ENCODE data around the gene PRSS53. TPM values are rescaled to one million over a fixed set of nuclear protein-coding genes. Genes with fewer than 3 reads are reported as not detected.
A peak's percentile ranks its signal among the peaks of the same experiment; 100 is the strongest.
"Not testable (repeated sequence)": the region's sequence is repeated elsewhere in the genome, so short reads cannot be mapped to it uniquely, and the experiment has no call there.

Gene PRSS53
- total RNA-seq, 1 donor from 2014 or later = 5.1 TPM

- H3K9me3 Mint-ChIP-seq = no peaks in the 10 kb centered on the region
- no peak for TF ChIP-seq CTCF (conservative IDR thresholded peaks at IDR 0.05)
- DNase-seq (ENCODE audit: extremely low spot score, unreplicated experiment) = no peak
- H3K4me1 Mint-ChIP-seq (ENCODE audit: unreplicated experiment) = peaks cover 10% of the 10 kb centered on the region
- H3K27ac Mint-ChIP-seq = no peak overlapping the region
- peak overlapping the region; percentile 87 for H3K4me3 Mint-ChIP-seq
- peaks cover 11% of the 10 kb centered on the region for H3K36me3 Mint-ChIP-seq
- no peaks in the 10 kb centered on the region for H3K27me3 Mint-ChIP-seq
Measured at GRCh38 chr16:31108794-31109558, 20.2 kb upstream of the PRSS53 start.

GRCh38 chr16:31108035-31108793, 19.5 kb upstream of the PRSS53 start, which contains the start of gene BCKDK:
TSS of gene BCKDK (plus strand) at chr16:31108386. CDS start at chr16:31109224, 838 bp downstream.
- DNase-seq (ENCODE audit: extremely low spot score, unreplicated experiment) = peak; percentile 82
- Mint-ChIP-seq H3K4me1 (ENCODE audit: unreplicated experiment) (peaks cover 10% of the 10 kb centered on the region), H3K9me3 (no peaks in the 10 kb centered on the region), H3K27me3 (no peaks in the 10 kb centered on the region), H3K27ac (peak within 1 kb of the TSS; percentile 63), H3K4me3 (peak within 1 kb of the TSS; percentile 87), H3K36me3 (peaks cover 8% of the 10 kb centered on the region)
- TF ChIP-seq CTCF (conservative IDR thresholded peaks at IDR 0.05) = no peak

- Mint-ChIP-seq H3K9me3 (no peaks in the 10 kb centered on the region), H3K27ac (peak overlapping the region; percentile 63), H3K27me3 (no peaks in the 10 kb centered on the region), H3K36me3 (peaks cover 6% of the 10 kb centered on the region), H3K4me1 (ENCODE audit: unreplicated experiment) (peaks cover 10% of the 10 kb centered on the region), H3K4me3 (peak overlapping the region; percentile 84)
- TF ChIP-seq CTCF (conservative IDR thresholded peaks at IDR 0.05) = no peak
- DNase-seq (ENCODE audit: extremely low spot score, unreplicated experiment) = no peak
Measured at GRCh38 chr16:31107465-31107867, 18.7 kb upstream of the PRSS53 start.

- Mint-ChIP-seq H3K9me3 (no peaks in the 10 kb centered on the region), H3K36me3 (peaks cover 4% of the 10 kb centered on the region), H3K4me3 (peak overlapping the region; percentile 84), H3K27me3 (no peaks in the 10 kb centered on the region), H3K4me1 (ENCODE audit: unreplicated experiment) (peaks cover 10% of the 10 kb centered on the region), H3K27ac (no peak overlapping the region)
- no peak for DNase-seq (ENCODE audit: extremely low spot score, unreplicated experiment)
- no peak for TF ChIP-seq CTCF (conservative IDR thresholded peaks at IDR 0.05)
Measured at GRCh38 chr16:31106509-31107464, 18.0 kb upstream of the PRSS53 start.

GRCh38 chr16:31105677-31106213, 17.0 kb upstream of the PRSS53 start:
- Mint-ChIP-seq H3K27me3 (no peaks in the 10 kb centered on the region), H3K4me3 (no peak overlapping the region), H3K9me3 (no peaks in the 10 kb centered on the region), H3K27ac (peak overlapping the region; percentile 61), H3K4me1 (ENCODE audit: unreplicated experiment) (peaks cover 10% of the 10 kb centered on the region), H3K36me3 (peaks cover 4% of the 10 kb centered on the region)
- TF ChIP-seq CTCF (conservative IDR thresholded peaks at IDR 0.05) = peak; percentile 81
- DNase-seq (ENCODE audit: extremely low spot score, unreplicated experiment) = peak; percentile 89

- not testable (repeated sequence) for H3K4me1 Mint-ChIP-seq (ENCODE audit: unreplicated experiment); DNase-seq (ENCODE audit: extremely low spot score, unreplicated experiment); H3K27me3 Mint-ChIP-seq; H3K36me3 Mint-ChIP-seq; H3K4me3 Mint-ChIP-seq; H3K9me3 Mint-ChIP-seq; H3K27ac Mint-ChIP-seq
Measured at GRCh38 chr16:31100876-31101641, 12.3 kb upstream of the PRSS53 start.
